Activated CD8-positive, alpha-beta T cell treated with anti-CD3 and anti-CD28 coated beads for 36 hours (primary cell): ENCODE results near the gene ORM1. TPM values are rescaled to one million over a fixed set of nuclear protein-coding genes. Genes with fewer than 3 reads are reported as not detected.

Experiments
- ATAC-seq: fragments of 200-7000 bp; cut with Tn5 transposase; one replicate; pipeline ENCODE4 v1.10.0; 2021; ENCODE audit warnings: mild to moderate bottlenecking, moderate library complexity
- CTCF ChIA-PET: fragments of 350-600 bp; sonication (Branson Sonifier 250); formaldehyde crosslinking; loops from one replicate; lab custom pipeline; 2021; ENCODE audit warnings: antibody characterized with exemption; lab: Charles Lee
- POLR2A ChIA-PET: fragments of 350-600 bp; sonication (Branson Sonifier 250); formaldehyde crosslinking; loops from one replicate; lab custom pipeline; 2021; ENCODE audit warnings: antibody characterized with exemption; lab: Charles Lee
- DNase-seq: peaks from one replicate; pipeline ENCODE4 v3.0.0-alpha.2; 2020
- H3K27ac Mint-ChIP-seq: one replicate; pipeline ENCODE4 v1.8.0; 2021; ENCODE audit warnings: mild to moderate bottlenecking, mixed read lengths
- H3K27me3 Mint-ChIP-seq: one replicate; pipeline ENCODE4 v1.8.0; 2021; ENCODE audit warnings: mixed read lengths
- H3K36me3 Mint-ChIP-seq: one replicate; pipeline ENCODE4 v1.8.0; 2021; ENCODE audit warnings: low read depth, mixed read lengths
- H3K4me1 Mint-ChIP-seq: one replicate; pipeline ENCODE4 v1.8.0; 2021; ENCODE audit warnings: low read depth, mixed read lengths
- H3K4me3 Mint-ChIP-seq: one replicate; pipeline ENCODE4 v1.8.0; 2021; ENCODE audit warnings: mild to moderate bottlenecking, moderate library complexity, mixed read lengths
- H3K9me3 Mint-ChIP-seq: one replicate; pipeline ENCODE4 v1.8.0; 2021; ENCODE audit warnings: mixed read lengths
- CTCF ChIP-seq: fragments of 200-600 bp; IDR thresholded peaks from one replicate; pipeline ENCODE4 v1.8.0; 2022; ENCODE audit warnings: antibody characterized with exemption, mild to moderate bottlenecking
- intact Hi-C: fragments of 100-400 bp; cut with micrococcal nuclease; formaldehyde crosslinking; loops from one replicate; pipeline ENCODE4 v1.10.0; 2022
- total RNA-seq, 2 experiments: library from RNA; stranded (reverse); gene quantifications; one replicate each; pipeline ENCODE4 v1.2.3, GENCODE V29; 2021

Gene ORM1
- total RNA-seq, 2 experiments from 2014 or later, result not detected

- intact Hi-C loops, result no loop called here
- H3K36me3 Mint-ChIP-seq, result no peaks in the 10 kb centered on the region
- peaks cover 1% of the 10 kb centered on the region for H3K27me3 Mint-ChIP-seq
- CTCF ChIA-PET, result interaction anchor here (6.2 kb wide), 1 partner anchor 13 kb away, joined by 30 read pairs; no protein-coding TSS in a partner anchor
- ATAC-seq, result no peak
- H3K9me3 Mint-ChIP-seq, result no peaks in the 10 kb centered on the region
- no peak overlapping the region for H3K4me3 Mint-ChIP-seq
- DNase-seq, result no peak
- H3K27ac Mint-ChIP-seq, result no peak overlapping the region
- TF ChIP-seq CTCF, result no peak
- POLR2A ChIA-PET, result no interaction called here
- H3K4me1 Mint-ChIP-seq, result no peaks in the 10 kb centered on the region
Measured at GRCh38 chr9:114278356-114278755, 44.5 kb upstream of the ORM1 start.

- H3K9me3 Mint-ChIP-seq, result no peaks in the 10 kb centered on the region
- H3K27me3 Mint-ChIP-seq, result peaks cover 1% of the 10 kb centered on the region
- H3K36me3 Mint-ChIP-seq, result no peaks in the 10 kb centered on the region
- intact Hi-C loops, result no loop called here
- ChIA-PET CTCF (interaction anchor here (6.2 kb wide), 1 partner anchor 13 kb away, joined by 30 read pairs; no protein-coding TSS in a partner anchor), POLR2A (no interaction called here)
- H3K27ac Mint-ChIP-seq, result no peak overlapping the region
- H3K4me1 Mint-ChIP-seq, result no peaks in the 10 kb centered on the region
- no peak overlapping the region for H3K4me3 Mint-ChIP-seq
- ATAC-seq (no peak), DNase-seq (no peak)
- no peak for TF ChIP-seq CTCF
Measured at GRCh38 chr9:114278881-114279570, 43.9 kb upstream of the ORM1 start.

GRCh38 chr9:114279693-114280092 is 43.2 kb upstream of the ORM1 start:
- CTCF ChIA-PET, result interaction anchor here (6.2 kb wide), 1 partner anchor 12 kb away, joined by 30 read pairs; no protein-coding TSS in a partner anchor
- no peak for DNase-seq
- intact Hi-C loops, result no loop called here
- Mint-ChIP-seq H3K27me3 (peaks cover 1% of the 10 kb centered on the region), H3K9me3 (no peaks in the 10 kb centered on the region), H3K4me1 (no peaks in the 10 kb centered on the region), H3K36me3 (no peaks in the 10 kb centered on the region), H3K27ac (no peak overlapping the region), H3K4me3 (no peak overlapping the region)
- ATAC-seq, result no peak
- no peak for TF ChIP-seq CTCF
- POLR2A ChIA-PET, result no interaction called here

- no peaks in the 10 kb centered on the region for H3K4me1 Mint-ChIP-seq
- H3K4me3 Mint-ChIP-seq, result no peak overlapping the region
- intact Hi-C loops, result no loop called here
- DNase-seq, result no peak
- peaks cover 1% of the 10 kb centered on the region for H3K27me3 Mint-ChIP-seq
- no peaks in the 10 kb centered on the region for H3K36me3 Mint-ChIP-seq
- TF ChIP-seq CTCF, result no peak
- no peak overlapping the region for H3K27ac Mint-ChIP-seq
- POLR2A ChIA-PET, result interaction anchor here (1.2 kb wide), 1 partner anchor 21 kb away, joined by 3 read pairs; no protein-coding TSS in a partner anchor
- CTCF ChIA-PET, result interaction anchor here (6.2 kb wide), 1 partner anchor 11 kb away, joined by 30 read pairs; no protein-coding TSS in a partner anchor
- H3K9me3 Mint-ChIP-seq, result no peaks in the 10 kb centered on the region
- ATAC-seq, result no peak
Measured at GRCh38 chr9:114280636-114281472, 42.0 kb upstream of the ORM1 start.
